Endodermal cell (in vitro differentiated cells): ENCODE measurements around the gene CEP295NL. TPM values are rescaled to one million over a fixed set of nuclear protein-coding genes. Genes with fewer than 3 reads are reported as not detected.

ENCODE experiments used
- DNase-seq: peaks from one replicate; pipeline ENCODE4 v3.0.0-alpha.2; 2017
- H3K27ac ChIP-seq: 2 replicates; pipeline ENCODE4 v1.5.1; 2013; ENCODE audit warnings: mild to moderate bottlenecking, low read depth, low read length, moderate library complexity
- H3K27me3 ChIP-seq: 2 replicates; pipeline ENCODE4 v1.6.1; 2013; ENCODE audit warnings: mild to moderate bottlenecking, low read length, moderate library complexity; ENCODE audit not compliant: insufficient read depth, control insufficient read depth, poor library complexity, severe bottlenecking
- H3K36me3 ChIP-seq: 2 replicates; pipeline ENCODE4 v1.7.0; 2013; ENCODE audit warnings: mild to moderate bottlenecking, low read length, moderate library complexity; ENCODE audit not compliant: control insufficient read depth, insufficient read depth
- H3K4me1 ChIP-seq: one replicate; pipeline ENCODE4 v1.7.0; 2013; ENCODE audit warnings: low read length; ENCODE audit not compliant: control insufficient read depth, insufficient read depth
- H3K4me3 ChIP-seq: 2 replicates; pipeline ENCODE4 v1.5.1; 2013; ENCODE audit warnings: mild to moderate bottlenecking, low read length, moderate library complexity
- H3K9ac ChIP-seq: 2 replicates; pipeline ENCODE4 v1.6.1; 2013; ENCODE audit warnings: mild to moderate bottlenecking, low read length, moderate library complexity; ENCODE audit not compliant: poor library complexity, severe bottlenecking; ENCODE audit errors: extremely low read depth
- H3K9me3 ChIP-seq: 2 replicates; pipeline ENCODE4 v1.6.1; 2013; ENCODE audit warnings: mild to moderate bottlenecking, low read length, moderate library complexity; ENCODE audit not compliant: control insufficient read depth
- H3K27ac Mint-ChIP-seq: 2 replicates; pipeline ENCODE4 v1.8.0; 2020; ENCODE audit warnings: mixed read lengths
- H3K27me3 Mint-ChIP-seq: 2 replicates; pipeline ENCODE4 v1.8.0; 2021; ENCODE audit warnings: mild to moderate bottlenecking, mixed read lengths; ENCODE audit not compliant: insufficient read depth
- H3K36me3 Mint-ChIP-seq: 2 replicates; pipeline ENCODE4 v1.8.0; 2020; ENCODE audit warnings: low read depth, mixed read lengths
- H3K4me1 Mint-ChIP-seq: 2 replicates; pipeline ENCODE4 v1.8.0; 2020; ENCODE audit warnings: mixed read lengths
- H3K4me3 Mint-ChIP-seq: 2 replicates; pipeline ENCODE4 v1.8.0; 2020; ENCODE audit warnings: mild to moderate bottlenecking, moderate library complexity, mixed read lengths
- H3K9me3 Mint-ChIP-seq: 2 replicates; pipeline ENCODE4 v1.8.0; 2020; ENCODE audit warnings: mild to moderate bottlenecking, mixed read lengths
- CTCF ChIP-seq: fragments of 200-600 bp; sonication (generic); conservative IDR thresholded peaks from 2 replicates; pipeline ENCODE4 v1.5.0; 2021; ENCODE audit warnings: antibody characterized with exemption, mild to moderate bottlenecking
- whole genome bisulfite sequencing, 2 experiments: methylation state at CpG; one replicate each; pipeline versions ENCODE4 v1.1.5 to v1.1.7; 2013; ENCODE audit warnings: missing lambda C conversion rate in 2 of 2, mixed read lengths in 1 of 2; ENCODE audit not compliant: insufficient coverage in 1 of 2, insufficient read length in 1 of 2; 5-methylcytosine and 5-hydroxymethylcytosine counted together
- total RNA-seq, 2 donors: library from RNA; stranded (reverse); fragmentation: NEBNext Ultra II Directional in 1 of 2; extraction: Animal tissue kit (Norgen Biotek cat#: 25700) in 1 of 2; gene quantifications; 2 replicates in 1 of 2; 3 replicates in 1 of 2; pipeline ENCODE4 v1.2.1, GENCODE V29; 2021

CEP295NL gene
- total RNA-seq, 2 donors from 2014 or later = 0.97 to 2.2 TPM

- H3K9ac ChIP-seq = no peak overlapping the region
- no peak for TF ChIP-seq CTCF
- H3K4me3 ChIP-seq = no peak overlapping the region
- no peaks in the 10 kb centered on the region for H3K4me1 ChIP-seq
- peak overlapping the region; percentile 32 for H3K27ac Mint-ChIP-seq
- H3K4me1 Mint-ChIP-seq = peaks cover 26% of the 10 kb centered on the region
- 83 to 91% methylated on average over 2 to 8 of the region's 8 CpGs for WGBS, 2 experiments
- H3K27me3 Mint-ChIP-seq = no peaks in the 10 kb centered on the region
- H3K27me3 ChIP-seq = no peaks in the 10 kb centered on the region
- H3K9me3 Mint-ChIP-seq = no peaks in the 10 kb centered on the region
- H3K9me3 ChIP-seq = no peaks in the 10 kb centered on the region
- DNase-seq = no peak
- no peak overlapping the region for H3K4me3 Mint-ChIP-seq
- no peaks in the 10 kb centered on the region for H3K36me3 Mint-ChIP-seq
- no peak overlapping the region for H3K27ac ChIP-seq
- no peaks in the 10 kb centered on the region for H3K36me3 ChIP-seq
These were observed 17.5 kb upstream of the CEP295NL start for GRCh38 chr17:78920528-78920927.

- H3K27ac ChIP-seq = no peak overlapping the region
- no peaks in the 10 kb centered on the region for H3K9me3 ChIP-seq
- DNase-seq = no peak
- no peak overlapping the region for H3K9ac ChIP-seq
- Mint-ChIP-seq H3K4me1 (peaks cover 26% of the 10 kb centered on the region), H3K4me3 (no peak overlapping the region), H3K9me3 (no peaks in the 10 kb centered on the region), H3K27ac (peak overlapping the region; percentile 68), H3K27me3 (no peaks in the 10 kb centered on the region), H3K36me3 (peaks cover 3% of the 10 kb centered on the region)
- no peaks in the 10 kb centered on the region for H3K4me1 ChIP-seq
- H3K36me3 ChIP-seq = no peaks in the 10 kb centered on the region
- no peaks in the 10 kb centered on the region for H3K27me3 ChIP-seq
- 84 to 93% methylated on average over 19 to 20 of the region's 20 CpGs for WGBS, 2 experiments
- H3K4me3 ChIP-seq = no peak overlapping the region
- TF ChIP-seq CTCF = no peak
These were observed 17.0 kb upstream of the CEP295NL start for GRCh38 chr17:78919861-78920450.

GRCh38 chr17:78918979-78919378 is 16.0 kb upstream of the CEP295NL start:
- no peaks in the 10 kb centered on the region for H3K4me1 ChIP-seq
- H3K9me3 Mint-ChIP-seq = no peaks in the 10 kb centered on the region
- H3K27me3 Mint-ChIP-seq = no peaks in the 10 kb centered on the region
- no peaks in the 10 kb centered on the region for H3K36me3 ChIP-seq
- peaks cover 3% of the 10 kb centered on the region for H3K36me3 Mint-ChIP-seq
- H3K27ac Mint-ChIP-seq = no peak overlapping the region
- H3K9me3 ChIP-seq = no peaks in the 10 kb centered on the region
- H3K27ac ChIP-seq = no peak overlapping the region
- WGBS, 2 experiments = 90 to 93% methylated on average over 13 to 14 of the region's 14 CpGs
- H3K9ac ChIP-seq = no peak overlapping the region
- peaks cover 26% of the 10 kb centered on the region for H3K4me1 Mint-ChIP-seq
- no peaks in the 10 kb centered on the region for H3K27me3 ChIP-seq
- DNase-seq = no peak
- H3K4me3 Mint-ChIP-seq = no peak overlapping the region
- no peak overlapping the region for H3K4me3 ChIP-seq
- no peak for TF ChIP-seq CTCF
